Transverse colon (tissue), 4 donors: ENCODE data around the gene FAM110A. TPM values are rescaled to one million over a fixed set of nuclear protein-coding genes. Genes with fewer than 3 reads are reported as not detected.

Source experiments
- DNase-seq: peaks from one replicate; pipeline ENCODE4 v3.0.0-alpha.2; 2019
- H3K27ac ChIP-seq, 4 donors: fragments of 200-600 bp; sonication (generic); 2 replicates each; pipeline ENCODE4 v1.5.1; 2016 to 2018; ENCODE audit warnings: inconsistent platforms in 4 of 4
- H3K27me3 ChIP-seq: fragments of 200-600 bp; sonication (generic); 2 replicates; pipeline ENCODE4 v1.5.1; 2017; ENCODE audit warnings: inconsistent platforms
- H3K36me3 ChIP-seq, 4 donors: fragments of 200-600 bp; sonication (generic); 2 replicates each; pipeline ENCODE4 v1.5.1; 2017 to 2019; ENCODE audit warnings: inconsistent platforms in 4 of 4
- H3K4me1 ChIP-seq, 4 donors: fragments of 200-600 bp; sonication (generic); 2 replicates each; pipeline ENCODE4 v1.5.1; 2017 to 2020; ENCODE audit warnings: inconsistent platforms in 4 of 4
- H3K4me3 ChIP-seq, 4 donors: fragments of 200-600 bp; sonication (generic); 1 replicate in 1 of 4; 2 replicates in 3 of 4; pipeline versions ENCODE4 v1.5.1 to v1.6.1; 2017 to 2019; ENCODE audit warnings: inconsistent platforms in 4 of 4
- H3K9me3 ChIP-seq, 2 donors: fragments of 200-600 bp; sonication (generic); 2 replicates each; pipeline ENCODE4 v1.5.1; 2017 to 2019; ENCODE audit warnings: inconsistent platforms in 2 of 2
- EP300 ChIP-seq: sonication (generic); formaldehyde crosslinking; IDR thresholded peaks from one replicate; pipeline ENCODE4 v1.6.1; 2017; ENCODE audit warnings: antibody characterized with exemption, low read depth
- POLR2A ChIP-seq: fragments of 450-650 bp; IDR thresholded peaks from one replicate; pipeline ENCODE4 v1.6.1; 2016; ENCODE audit warnings: antibody characterized with exemption, mild to moderate bottlenecking, moderate library complexity
- POLR2AphosphoS5 ChIP-seq, 3 donors: sonication (generic); formaldehyde crosslinking; IDR thresholded peaks; one replicate each; pipeline ENCODE4 v1.6.1; 2016; ENCODE audit warnings: antibody characterized with exemption in 3 of 3
- WGBS, 2 donors: methylation state at CpG; one replicate each; pipeline ENCODE4 v1.1.5; 2018; ENCODE audit warnings: low coverage in 1 of 2; 5-methylcytosine and 5-hydroxymethylcytosine counted together
- in situ Hi-C, 4 donors: fragments of 200-750 bp; cut with MboI; loops; one replicate each; pipeline versions ENCODE4 v1.15.0 to v1.15.1; 2017; ENCODE audit warnings: low sequenced_read_pairs in 3 of 4, low pct_ligation_motif_present in 1 of 4, low pct_unique_long_range_greater_than_20kb in 1 of 4
- intact Hi-C: fragments of 100-400 bp; cut with DNase I; formaldehyde crosslinking; loops from one replicate; pipeline ENCODE4 v1.15.1; 2023; ENCODE audit warnings: low total_unique reads
- total RNA-seq, 4 donors: library from RNA; depleted of rRNA; stranded (reverse); fragments of >200 nt; gene quantifications; one replicate each; pipeline ENCODE4 v1.1.0, GENCODE V29; 2016
- TF ChIP-seq, protein P1 (sequence below), 5 experiments: fragments of 200-600 bp in 3 of 5; fragments of 450-650 bp in 2 of 5; sonication (generic) in 3 of 5; IDR thresholded peaks; 1 replicate in 2 of 5; 2 replicates in 3 of 5; pipeline ENCODE4 v1.5.1; 2016 to 2017; ENCODE audit warnings: antibody characterized with exemption in 5 of 5, inconsistent platforms in 3 of 5, mild to moderate bottlenecking in 2 of 5, moderate library complexity in 1 of 5

The FAM110A gene
- total RNA-seq, 4 donors from 2014 or later = 4.0 to 14.6 (median 6.9) TPM

DNA sequence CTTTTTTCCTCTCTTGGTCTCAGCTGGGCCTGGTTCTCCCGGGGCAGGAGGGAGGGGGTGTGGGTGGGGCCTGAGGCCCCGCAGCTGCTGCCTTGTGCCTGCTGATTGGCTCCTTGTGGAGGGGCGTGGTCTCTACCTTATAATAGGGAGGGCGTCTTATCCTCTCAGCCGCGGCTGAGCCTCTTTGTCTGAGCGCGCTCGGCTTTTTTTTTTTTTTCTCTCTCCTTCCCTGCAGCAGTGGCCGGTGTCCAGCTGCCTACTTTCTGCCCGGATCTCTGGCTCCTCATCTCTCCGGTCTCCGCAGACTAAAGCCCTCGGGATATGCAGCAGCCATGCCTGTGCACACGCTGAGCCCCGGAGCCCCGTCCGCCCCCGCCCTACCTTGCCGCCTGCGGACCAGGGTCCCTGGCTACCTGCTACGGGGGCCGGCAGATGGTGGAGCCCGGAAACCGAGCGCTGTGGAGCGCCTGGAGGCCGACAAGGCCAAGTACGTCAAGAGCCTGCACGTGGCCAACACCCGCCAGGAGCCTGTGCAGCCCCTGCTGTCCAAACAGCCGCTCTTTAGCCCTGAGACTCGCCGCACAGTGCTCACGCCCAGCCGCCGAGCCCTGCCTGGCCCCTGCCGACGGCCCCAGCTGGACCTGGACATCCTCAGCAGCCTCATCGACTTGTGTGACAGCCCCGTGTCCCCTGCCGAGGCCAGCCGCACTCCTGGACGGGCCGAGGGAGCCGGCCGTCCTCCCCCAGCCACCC lies 11.1 kb downstream of the FAM110A start:
- TF ChIP-seq POLR2AphosphoS5 (IDR thresholded peaks at IDR 0.05) = peak in 1 of 3 donors; percentile 22
- TF ChIP-seq, protein P1, sequence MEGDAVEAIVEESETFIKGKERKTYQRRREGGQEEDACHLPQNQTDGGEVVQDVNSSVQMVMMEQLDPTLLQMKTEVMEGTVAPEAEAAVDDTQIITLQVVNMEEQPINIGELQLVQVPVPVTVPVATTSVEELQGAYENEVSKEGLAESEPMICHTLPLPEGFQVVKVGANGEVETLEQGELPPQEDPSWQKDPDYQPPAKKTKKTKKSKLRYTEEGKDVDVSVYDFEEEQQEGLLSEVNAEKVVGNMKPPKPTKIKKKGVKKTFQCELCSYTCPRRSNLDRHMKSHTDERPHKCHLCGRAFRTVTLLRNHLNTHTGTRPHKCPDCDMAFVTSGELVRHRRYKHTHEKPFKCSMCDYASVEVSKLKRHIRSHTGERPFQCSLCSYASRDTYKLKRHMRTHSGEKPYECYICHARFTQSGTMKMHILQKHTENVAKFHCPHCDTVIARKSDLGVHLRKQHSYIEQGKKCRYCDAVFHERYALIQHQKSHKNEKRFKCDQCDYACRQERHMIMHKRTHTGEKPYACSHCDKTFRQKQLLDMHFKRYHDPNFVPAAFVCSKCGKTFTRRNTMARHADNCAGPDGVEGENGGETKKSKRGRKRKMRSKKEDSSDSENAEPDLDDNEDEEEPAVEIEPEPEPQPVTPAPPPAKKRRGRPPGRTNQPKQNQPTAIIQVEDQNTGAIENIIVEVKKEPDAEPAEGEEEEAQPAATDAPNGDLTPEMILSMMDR (IDR thresholded peaks at IDR 0.05) = no peak
- in situ Hi-C loops = loop anchor here in 1 of 4 donors (25.0 kb wide), 1 partner anchor 268 kb away; the partner anchor contains the start of gene PSMF1
- WGBS, 2 donors = 17% methylated on average over 43 of the region's 47 CpGs; no CpG with 5 or more reads in 1 of the 2 donors

DNA sequence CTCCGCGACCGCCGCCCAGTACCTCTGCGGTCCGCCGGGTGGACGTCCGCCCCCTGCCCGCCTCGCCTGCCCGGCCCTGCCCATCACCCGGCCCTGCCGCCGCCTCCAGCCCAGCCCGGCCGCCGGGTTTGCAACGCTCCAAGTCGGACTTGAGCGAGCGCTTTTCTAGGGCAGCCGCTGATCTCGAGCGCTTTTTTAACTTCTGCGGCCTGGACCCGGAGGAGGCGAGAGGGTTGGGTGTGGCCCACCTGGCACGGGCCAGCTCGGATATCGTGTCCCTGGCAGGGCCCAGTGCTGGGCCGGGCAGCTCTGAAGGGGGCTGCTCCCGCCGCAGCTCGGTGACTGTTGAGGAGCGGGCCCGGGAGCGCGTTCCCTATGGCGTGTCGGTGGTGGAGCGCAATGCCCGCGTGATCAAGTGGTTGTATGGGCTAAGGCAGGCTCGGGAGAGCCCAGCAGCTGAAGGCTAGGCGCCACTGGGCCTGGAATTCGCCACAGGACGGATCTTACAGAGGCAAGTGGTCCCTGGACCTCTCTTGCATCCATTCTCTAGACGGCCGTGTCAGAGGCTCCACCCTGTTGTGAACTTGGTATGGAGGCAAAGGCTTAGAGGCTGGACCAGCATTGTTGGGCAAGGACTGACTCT lies 11.8 kb downstream of the FAM110A start:
- TF ChIP-seq EP300 (no peak), POLR2A (no peak), POLR2AphosphoS5 (IDR thresholded peaks at IDR 0.05) (no peak)
- TF ChIP-seq, protein P1 (IDR thresholded peaks at IDR 0.05) = no peak
- in situ Hi-C loops (loop anchor here in 1 of 4 donors (25.0 kb wide), 1 partner anchor 267 kb away; the partner anchor contains the start of gene PSMF1), intact Hi-C loops (no loop called here)
- Histone ChIP-seq H3K27ac (peak overlapping the region in 3 of 4 donors; percentile 11 to 62 (median 50)), H3K36me3 (no peaks in the 10 kb centered on the region), H3K4me3 (peak overlapping the region in 2 of 4 donors; percentile 39 to 57), H3K4me1 (peaks cover 9 to 44% (median 24%) of the 10 kb centered on the region in 4 donors), H3K9me3 (no peaks in the 10 kb centered on the region), H3K27me3 (peaks cover 11% of the 10 kb centered on the region)
- whole genome bisulfite sequencing, 2 donors = 80% methylated on average over 48 of the region's 50 CpGs; no CpG with 5 or more reads in 1 of the 2 donors
- no peak for DNase-seq

More for the DNA sequence above, 11.1 kb downstream of the FAM110A start:
- peak overlapping the region; percentile 21 to 57 (median 34) for H3K4me3 ChIP-seq
- H3K27me3 ChIP-seq = peaks cover 11% of the 10 kb centered on the region
- intact Hi-C loops = no loop called here
- H3K4me1 ChIP-seq = peaks cover 9 to 44% (median 24%) of the 10 kb centered on the region in 4 donors
- no peaks in the 10 kb centered on the region for H3K36me3 ChIP-seq
- no peaks in the 10 kb centered on the region for H3K9me3 ChIP-seq
- peak; percentile 94 for DNase-seq
- H3K27ac ChIP-seq = peak overlapping the region; percentile 33 to 62 (median 45)

- DNase-seq = no peak
- H3K36me3 ChIP-seq = no peaks in the 10 kb centered on the region
- peak overlapping the region in 3 of 4 donors; percentile 11 to 62 (median 50) for H3K27ac ChIP-seq
- intact Hi-C loops = no loop called here
- H3K4me3 ChIP-seq = peak overlapping the region in 1 of 4 donors; percentile 57
- peaks cover 9 to 40% (median 22%) of the 10 kb centered on the region in 4 donors for H3K4me1 ChIP-seq
- TF ChIP-seq EP300 (no peak), POLR2A (no peak), POLR2AphosphoS5 (IDR thresholded peaks at IDR 0.05) (no peak)
- TF ChIP-seq, protein P1 (IDR thresholded peaks at IDR 0.05) = no peak
- WGBS, 2 donors = 63 to 74% methylated on average over 2 to 11 of the region's 11 CpGs
- no peaks in the 10 kb centered on the region for H3K9me3 ChIP-seq
- H3K27me3 ChIP-seq = peaks cover 9% of the 10 kb centered on the region
- in situ Hi-C loops = loop anchor here in 1 of 4 donors (25.0 kb wide), 1 partner anchor 266 kb away; the partner anchor contains the start of gene PSMF1
Measured at GRCh38 chr20:845941-846893, 12.7 kb downstream of the FAM110A start.
